A673 (cell line): ENCODE data around the gene ARFGAP1.

ENCODE experiments used
- EZH2 ChIP-seq: fragments of 200-600 bp; sonication (generic); IDR thresholded peaks from 2 replicates; pipeline ENCODE4 v1.6.1; 2017; ENCODE audit warnings: borderline replicate concordance, low read depth, mild to moderate bottlenecking, mixed read lengths, antibody characterized with exemption, low read length; ENCODE audit not compliant: poor library complexity, severe bottlenecking
- TF ChIP-seq, protein P1 (sequence below): fragments of 300-800, 200-600 bp; sonication (generic); conservative IDR thresholded peaks from 2 replicates; pipeline ENCODE4 v1.5.1; 2017; ENCODE audit warnings: low read depth, mild to moderate bottlenecking, antibody characterized with exemption, low read length, moderate library complexity, mixed read lengths

DNA sequence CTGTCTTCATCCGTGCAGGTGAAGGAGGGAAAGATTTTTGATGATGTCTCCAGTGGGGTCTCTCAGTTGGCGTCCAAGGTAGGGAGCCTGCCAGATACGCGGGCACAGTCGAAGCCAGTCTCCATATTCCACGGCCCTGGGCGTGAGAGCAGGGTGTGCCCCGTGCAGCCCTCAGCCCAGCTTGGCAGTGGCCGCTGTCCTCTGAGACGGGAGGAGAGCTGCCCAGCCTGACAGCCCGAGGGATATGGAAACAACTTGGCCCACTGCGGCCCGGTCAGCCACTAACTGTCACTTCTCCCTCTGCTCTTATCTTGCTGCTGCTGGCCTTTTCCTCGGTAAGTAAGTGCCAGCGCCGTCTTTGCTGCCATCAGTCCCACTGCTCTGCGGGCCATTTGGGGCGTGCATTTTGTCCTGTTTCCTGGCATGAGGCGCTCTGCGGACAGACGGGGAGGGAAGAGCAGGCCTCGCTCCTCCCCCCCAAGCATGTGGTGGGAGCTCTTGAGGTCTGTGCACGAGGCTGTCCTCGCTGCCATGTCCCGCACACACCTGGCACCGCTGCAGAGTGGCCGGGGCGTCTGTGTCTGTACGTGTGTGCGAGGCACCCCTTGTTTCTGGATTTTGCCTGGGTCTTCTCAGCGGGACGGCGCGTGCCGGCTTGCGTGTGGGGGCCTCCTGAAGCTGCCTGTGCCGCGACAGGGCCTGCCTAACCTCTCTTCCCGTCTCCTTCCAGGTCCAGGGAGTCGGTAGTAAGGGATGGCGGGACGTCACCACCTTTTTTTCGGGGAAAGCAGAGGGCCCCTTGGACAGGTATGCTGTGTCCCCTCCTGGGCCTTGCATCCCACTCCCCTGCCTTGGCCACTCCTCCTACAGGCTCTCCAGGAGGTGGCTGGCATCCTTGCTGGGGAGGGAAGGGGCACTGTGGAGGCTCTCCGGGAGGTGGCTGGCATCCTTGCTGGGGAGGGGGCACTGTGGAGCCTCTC, 13.3 kb downstream of the ARFGAP1 start:
- TF ChIP-seq, protein P1, sequence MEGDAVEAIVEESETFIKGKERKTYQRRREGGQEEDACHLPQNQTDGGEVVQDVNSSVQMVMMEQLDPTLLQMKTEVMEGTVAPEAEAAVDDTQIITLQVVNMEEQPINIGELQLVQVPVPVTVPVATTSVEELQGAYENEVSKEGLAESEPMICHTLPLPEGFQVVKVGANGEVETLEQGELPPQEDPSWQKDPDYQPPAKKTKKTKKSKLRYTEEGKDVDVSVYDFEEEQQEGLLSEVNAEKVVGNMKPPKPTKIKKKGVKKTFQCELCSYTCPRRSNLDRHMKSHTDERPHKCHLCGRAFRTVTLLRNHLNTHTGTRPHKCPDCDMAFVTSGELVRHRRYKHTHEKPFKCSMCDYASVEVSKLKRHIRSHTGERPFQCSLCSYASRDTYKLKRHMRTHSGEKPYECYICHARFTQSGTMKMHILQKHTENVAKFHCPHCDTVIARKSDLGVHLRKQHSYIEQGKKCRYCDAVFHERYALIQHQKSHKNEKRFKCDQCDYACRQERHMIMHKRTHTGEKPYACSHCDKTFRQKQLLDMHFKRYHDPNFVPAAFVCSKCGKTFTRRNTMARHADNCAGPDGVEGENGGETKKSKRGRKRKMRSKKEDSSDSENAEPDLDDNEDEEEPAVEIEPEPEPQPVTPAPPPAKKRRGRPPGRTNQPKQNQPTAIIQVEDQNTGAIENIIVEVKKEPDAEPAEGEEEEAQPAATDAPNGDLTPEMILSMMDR, result no peak
- TF ChIP-seq EZH2, result no peak
